SH-SY5Y (cell line): ENCODE measurements around the gene RPP25.

Experiments used
- GATA2 ChIP-seq: IDR thresholded peaks from 2 replicates; pipeline ENCODE4 v1.6.1; 2011; ENCODE audit warnings: mild to moderate bottlenecking, low read depth, low read length
- GATA3 ChIP-seq: IDR thresholded peaks from 2 replicates; pipeline ENCODE4 v1.6.1; 2011; ENCODE audit warnings: low read depth, mild to moderate bottlenecking, low read length, moderate library complexity

DNA sequence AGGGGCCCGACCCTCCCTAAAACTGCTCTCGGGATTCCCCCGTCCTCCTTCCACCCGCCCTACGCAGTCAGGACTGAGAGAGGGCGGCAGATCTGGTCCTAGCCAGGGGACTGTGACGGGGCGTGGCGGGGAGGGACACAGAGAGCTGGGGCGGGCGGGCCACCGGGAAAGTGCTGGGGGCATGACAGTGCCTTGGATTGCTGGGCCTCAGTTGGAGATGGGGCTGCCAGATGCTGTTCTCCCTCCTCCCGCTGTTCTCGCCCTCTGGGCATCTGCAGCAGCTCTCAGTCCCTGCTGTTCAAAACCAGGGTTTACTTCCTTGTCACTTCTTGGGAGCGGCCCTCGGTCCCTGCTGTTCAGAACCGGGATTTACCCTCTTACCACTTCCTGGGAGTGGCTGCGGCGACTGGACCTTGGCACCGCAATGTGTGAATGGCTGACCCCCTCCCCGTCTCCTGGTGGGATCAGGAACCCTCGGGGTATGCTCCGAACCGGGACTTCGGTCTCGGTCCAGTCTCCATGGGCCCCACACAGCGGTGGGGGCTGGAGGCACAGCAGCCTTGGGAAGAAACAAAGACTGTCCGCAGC lies 1.8 kb upstream of the RPP25 start:
- TF ChIP-seq GATA3 (no peak), GATA2 (no peak)
